ENCODE measurements around the gene MPZL3. TPM values are rescaled to one million over a fixed set of nuclear protein-coding genes. Genes with fewer than 3 reads are reported as not detected.

MPZL3 gene
- total RNA-seq, 2 donors from 2014 or later: 1.0 to 1.1 TPM

DNA sequence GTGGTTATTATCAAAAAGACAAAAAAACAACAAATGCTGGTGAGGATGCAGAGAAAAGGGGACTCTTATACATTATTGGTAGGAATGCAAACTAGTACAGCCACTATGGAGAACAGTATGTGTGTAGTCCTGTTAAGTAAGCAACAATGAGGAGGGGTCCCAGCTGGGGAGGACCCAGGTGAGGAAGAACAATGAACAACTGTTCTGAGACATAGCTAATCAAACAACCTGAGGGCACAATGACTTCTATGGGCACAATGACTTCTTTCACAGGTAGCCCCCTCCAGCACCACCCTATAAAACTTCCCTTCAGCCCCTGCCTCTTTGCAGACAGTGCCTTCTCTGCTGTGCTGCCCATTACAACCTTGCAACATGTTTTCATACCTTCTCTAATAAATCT is 32.9 kb downstream of the MPZL3 start:
- ATAC-seq (no peak), DNase-seq (no peak)
- intact Hi-C loops (cut with DNase I): no loop called here

DNA sequence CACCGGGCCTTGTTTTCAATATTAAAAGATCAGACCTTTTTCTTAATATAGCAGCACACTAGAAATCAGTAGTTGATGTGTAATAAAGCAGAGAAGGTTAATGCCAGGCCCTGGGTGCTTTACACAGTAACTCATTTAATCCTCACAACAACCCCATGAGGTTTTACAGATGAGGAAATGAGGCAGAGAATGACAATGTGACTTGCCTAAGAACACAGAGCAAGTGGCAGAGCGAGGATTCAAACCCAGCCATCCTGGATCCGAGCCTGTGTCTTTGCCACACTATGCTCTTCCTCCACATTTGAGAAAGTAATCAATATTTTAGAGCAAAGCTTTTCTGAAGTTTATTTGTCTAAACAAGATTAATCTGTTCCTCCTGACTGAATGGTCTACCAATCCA is 34.6 kb downstream of the MPZL3 start:
- DNase-seq (no peak), ATAC-seq (no peak)
- intact Hi-C loops (cut with DNase I): no loop called here

DNA sequence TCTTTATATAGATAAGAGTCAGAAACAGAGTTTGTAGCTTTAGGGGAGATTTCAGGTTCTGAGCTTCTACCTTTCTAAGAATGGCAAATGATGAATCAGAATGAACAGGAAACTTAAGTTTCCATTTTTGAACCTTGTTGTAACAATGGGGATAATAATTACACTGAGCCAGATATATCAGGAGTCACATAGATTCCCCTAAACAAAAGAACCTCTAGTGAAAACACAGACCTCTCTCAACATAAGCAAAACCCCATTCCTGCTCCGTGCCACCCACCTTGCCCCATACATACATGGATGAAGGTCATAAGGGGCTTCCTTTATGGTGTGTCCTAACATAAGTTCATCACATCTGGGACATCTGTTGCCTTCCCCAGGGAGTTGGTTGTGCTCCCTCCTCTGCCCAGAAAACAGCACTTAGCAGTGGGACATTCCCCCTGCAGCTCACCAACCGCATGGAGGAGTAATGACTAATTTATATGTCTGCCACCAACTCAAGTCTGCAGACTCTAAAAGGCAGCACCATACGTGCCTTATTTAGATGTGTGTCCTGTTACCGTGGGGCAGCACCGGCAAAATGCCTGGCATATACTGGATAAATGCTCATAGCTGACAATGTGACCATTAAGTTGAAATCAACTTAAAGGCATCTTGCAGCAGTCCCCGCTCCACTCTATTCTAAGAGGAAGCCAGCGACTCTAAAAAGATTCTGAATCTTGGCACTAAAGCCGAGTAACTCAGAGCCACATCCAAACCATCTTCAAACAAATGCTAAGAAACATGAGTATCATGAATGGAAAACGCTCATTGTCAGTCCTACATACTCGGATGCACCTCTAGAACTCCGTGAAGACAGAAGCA is 35.3 kb downstream of the MPZL3 start:
- ATAC-seq (no peak), DNase-seq (no peak)
- intact Hi-C loops (cut with DNase I): no loop called here

DNA sequence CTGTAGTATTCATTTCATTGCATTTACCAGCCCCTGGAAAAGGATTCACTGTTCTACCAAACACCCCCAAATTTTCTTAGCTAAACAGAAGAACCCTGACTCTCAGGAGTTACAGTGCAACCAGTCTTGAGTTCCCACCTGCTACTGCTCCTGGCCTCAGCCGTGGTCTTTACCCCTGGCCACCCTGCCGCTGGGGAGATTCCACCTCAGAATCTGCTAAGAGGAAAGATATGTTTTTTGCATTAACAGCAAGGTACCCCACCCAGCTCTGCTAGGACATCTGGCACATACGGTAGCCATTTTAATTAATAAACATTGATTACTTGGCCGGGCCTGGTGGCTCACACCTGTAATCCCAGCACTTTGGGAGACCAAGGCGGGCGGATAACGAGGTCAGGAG is 36.4 kb downstream of the MPZL3 start:
- DNase-seq (no peak), ATAC-seq (no peak)
- intact Hi-C loops (cut with DNase I): no loop called here

- ATAC-seq: no peak
- intact Hi-C loops (cut with DNase I): no loop called here
Measured at GRCh38 chr11:118215262-118215661, 36.9 kb downstream of the MPZL3 start.

GRCh38 chr11:118214210-118214914 is 37.8 kb downstream of the MPZL3 start:
- intact Hi-C loops (cut with DNase I): no loop called here
- ATAC-seq: peak; percentile 24 to 48
- no peak for DNase-seq

More at GRCh38 chr11:118215262-118215661, 36.9 kb downstream of the MPZL3 start:
- DNase-seq: no peak

DNA sequence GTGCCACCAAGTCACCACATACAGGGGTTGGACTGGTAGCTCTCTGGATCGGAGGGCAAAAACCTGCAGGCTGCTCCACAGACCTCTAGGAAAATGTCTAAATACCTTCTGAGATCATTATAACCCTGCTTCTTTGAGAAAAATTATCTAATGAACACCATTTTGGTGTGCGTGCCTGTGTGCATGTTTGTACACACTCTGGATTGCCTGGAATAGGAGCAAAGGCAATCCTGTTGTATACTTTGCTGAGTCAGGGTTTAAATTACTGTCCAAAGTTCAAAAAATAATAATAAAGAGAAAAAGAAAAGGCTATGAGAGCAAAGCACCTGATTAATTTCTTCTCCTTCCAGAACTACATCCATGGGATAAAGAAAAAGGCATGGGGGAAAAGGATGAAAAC is 38.4 kb downstream of the MPZL3 start:
- no peak for DNase-seq
- intact Hi-C loops (cut with DNase I): no loop called here
- ATAC-seq: no peak

DNA sequence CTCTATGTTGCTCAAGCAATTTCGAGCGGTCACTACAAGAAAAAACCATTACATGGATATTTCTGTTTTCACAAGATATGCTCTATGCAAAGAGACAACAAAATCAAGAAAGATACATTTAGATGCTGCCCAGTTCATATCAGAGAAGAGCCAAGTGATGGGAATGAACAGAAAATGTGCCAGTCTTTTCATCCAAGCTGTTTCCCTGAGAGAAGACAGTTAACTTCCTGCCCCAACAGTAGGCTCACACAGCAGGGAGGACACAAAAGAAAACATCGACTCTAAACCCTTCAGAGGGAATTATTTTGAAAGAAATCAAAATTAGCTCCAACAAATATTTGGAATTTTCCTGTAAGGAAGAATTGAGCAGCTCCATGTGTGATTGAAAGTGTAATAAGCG is 39.0 kb downstream of the MPZL3 start:
- ATAC-seq: no peak
- intact Hi-C loops (cut with DNase I): no loop called here

GRCh38 chr11:118212781-118213191 is 39.4 kb downstream of the MPZL3 start:
- intact Hi-C loops (cut with DNase I): no loop called here
- DNase-seq: no peak
- no peak for ATAC-seq

More for the DNA sequence above, 39.0 kb downstream of the MPZL3 start:
- no peak for DNase-seq

DNA sequence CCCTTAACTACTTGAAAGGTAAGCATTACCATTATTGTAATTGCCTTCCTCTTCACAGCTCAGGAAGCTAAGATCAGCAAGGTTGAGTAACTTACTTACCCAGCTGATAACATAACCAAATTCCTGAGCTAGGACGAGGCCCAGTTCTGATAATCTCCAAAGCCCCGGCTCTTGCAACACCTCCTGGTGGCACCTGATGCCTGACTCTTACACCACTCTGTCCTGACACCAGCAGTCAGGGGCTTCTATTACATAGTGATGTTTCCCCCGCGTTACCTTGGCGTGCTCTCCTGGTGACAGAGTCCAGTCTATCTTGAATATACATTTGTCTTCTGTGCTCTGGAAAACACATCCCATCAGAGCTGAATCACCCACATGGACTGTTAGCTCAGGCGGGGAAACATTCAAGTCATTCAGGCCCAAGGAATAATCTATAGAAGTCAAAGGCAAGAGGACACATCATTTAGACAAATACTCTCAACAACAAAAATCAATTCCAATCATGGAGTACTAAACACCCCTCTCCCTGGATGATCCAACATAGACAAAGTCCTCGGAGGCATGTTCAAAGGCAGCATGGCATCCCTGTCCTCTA is 39.9 kb downstream of the MPZL3 start:
- DNase-seq: peak; percentile 39
- peak; percentile 73 to 76 for ATAC-seq
- intact Hi-C loops (cut with DNase I): no loop called here

- DNase-seq (peak; percentile 42), ATAC-seq (peak; percentile 43 to 63)
- intact Hi-C loops (cut with DNase I): no loop called here
Measured at GRCh38 chr11:118211006-118211405, 41.2 kb downstream of the MPZL3 start.

GRCh38 chr11:118210323-118210722 is 41.8 kb downstream of the MPZL3 start:
- ATAC-seq (no peak), DNase-seq (no peak)
- intact Hi-C loops (cut with DNase I): no loop called here

DNA sequence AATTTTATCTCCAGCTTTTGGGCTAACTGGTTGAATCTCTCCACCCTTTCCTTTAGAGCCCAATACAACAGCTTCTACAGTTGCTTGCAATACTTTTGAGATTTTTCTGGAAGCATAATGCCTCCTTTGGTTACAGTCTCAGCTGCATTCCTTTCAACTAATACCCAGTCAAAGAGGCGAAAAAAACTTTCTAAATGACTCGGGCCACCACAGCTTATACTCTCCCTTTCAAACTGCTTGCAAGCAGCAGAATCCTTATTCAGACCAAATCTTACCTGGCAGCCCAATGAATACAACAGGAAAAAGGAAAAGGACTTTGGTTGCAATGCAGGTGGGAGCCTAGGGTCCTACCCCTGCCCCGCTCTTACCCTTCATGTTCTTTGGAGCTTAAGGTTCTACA is 43.1 kb downstream of the MPZL3 start:
- DNase-seq (no peak), ATAC-seq (no peak)
- intact Hi-C loops (cut with DNase I): loop anchor here (10.0 kb wide), 2 partner anchors 46 to 66 kb away; partner anchors contain the start of gene MPZL3 (in 1 of the 2)

DNA sequence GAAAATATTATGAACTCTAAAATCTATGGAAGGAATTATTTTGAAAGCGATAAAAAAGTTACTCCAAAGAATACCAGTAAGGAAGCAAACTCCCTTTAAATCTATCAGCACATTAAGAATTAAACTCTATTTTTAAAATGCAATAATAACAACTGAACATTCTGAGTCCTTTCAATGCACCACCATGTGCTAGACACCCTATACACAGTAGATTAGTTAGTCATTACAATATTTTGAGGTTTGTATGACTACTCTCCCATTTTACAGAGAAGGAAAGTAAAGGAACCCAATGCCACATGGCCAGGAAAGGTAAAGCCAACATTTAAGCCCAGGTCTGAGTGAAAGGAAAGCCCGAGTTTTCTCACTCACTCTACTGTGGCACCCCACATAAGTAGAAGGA is 45.1 kb downstream of the MPZL3 start:
- ATAC-seq (no peak), DNase-seq (no peak)
- intact Hi-C loops (cut with DNase I): loop anchor here (10.0 kb wide), 2 partner anchors 48 to 68 kb away; partner anchors contain the start of gene MPZL3 (in 1 of the 2)

GRCh38 chr11:118206391-118207031 is 45.7 kb downstream of the MPZL3 start:
- intact Hi-C loops (cut with DNase I): loop anchor here (10.0 kb wide), 2 partner anchors 48 to 68 kb away; partner anchors contain the start of gene MPZL3 (in 1 of the 2)
- DNase-seq (no peak), ATAC-seq (peak; percentile 55 to 64)

- intact Hi-C loops (cut with DNase I): loop anchor here (10.0 kb wide), 2 partner anchors 49 to 69 kb away; partner anchors contain the start of gene MPZL3 (in 1 of the 2)
- ATAC-seq: no peak
Measured at GRCh38 chr11:118205606-118206378, 46.4 kb downstream of the MPZL3 start.

GRCh38 chr11:118202599-118203422 is 49.4 kb downstream of the MPZL3 start:
- DNase-seq (no peak), ATAC-seq (no peak)
- intact Hi-C loops (cut with DNase I): loop anchor here (10.0 kb wide), 2 partner anchors 52 to 72 kb away; partner anchors contain the start of gene MPZL3 (in 1 of the 2)

More at GRCh38 chr11:118205606-118206378, 46.4 kb downstream of the MPZL3 start:
- no peak for DNase-seq

Data from left cardiac atrium (tissue), 4 donors.